Psoas muscle (tissue), 8 donors: ENCODE results near the gene FSD1. TPM values are rescaled to one million over a fixed set of nuclear protein-coding genes. Genes with fewer than 3 reads are reported as not detected.
"Not testable (repeated sequence)": the region's sequence is repeated elsewhere in the genome, so short reads cannot be mapped to it uniquely, and the experiment has no call there.

ENCODE experiments used
- ATAC-seq, 4 donors: fragments of 200-7000 bp; cut with Tn5 transposase; one replicate each; pipeline ENCODE4 v1.9.1; 2020; ENCODE audit warnings: moderate library complexity in 3 of 4, mild to moderate bottlenecking in 2 of 4
- DNase-seq, 2 donors: peaks; one replicate each; pipeline ENCODE4 v3.0.0-alpha.2; 2020
- H3K27ac ChIP-seq: fragments of 200-600 bp; one replicate; pipeline ENCODE4 v1.8.0; 2022
- H3K27me3 ChIP-seq, 3 donors: fragments of 200-600 bp in 1 of 3; one replicate each; pipeline versions ENCODE4 v1.6.1 to v1.8.0; 2013 to 2022; ENCODE audit warnings: low read length in 2 of 3, mild to moderate bottlenecking in 2 of 3, moderate library complexity in 1 of 3; ENCODE audit not compliant: insufficient read depth in 3 of 3
- H3K36me3 ChIP-seq, 2 donors: fragments of 200-600 bp in 1 of 2; one replicate each; pipeline versions ENCODE4 v1.6.1 to v1.8.0; 2013 to 2022; ENCODE audit warnings: low read depth in 1 of 2, mild to moderate bottlenecking in 1 of 2, moderate library complexity in 1 of 2; ENCODE audit not compliant: insufficient read depth in 1 of 2
- H3K4me1 ChIP-seq: fragments of 200-600 bp; one replicate; pipeline ENCODE4 v1.8.0; 2022
- H3K4me3 ChIP-seq: fragments of 200-600 bp; one replicate; pipeline ENCODE4 v1.8.0; 2022; ENCODE audit warnings: mild to moderate bottlenecking
- H3K9me3 ChIP-seq: fragments of 200-600 bp; one replicate; pipeline ENCODE4 v1.8.0; 2022
- CTCF ChIP-seq: fragments of 200-600 bp; IDR thresholded peaks from one replicate; pipeline ENCODE4 v1.8.0; 2022; ENCODE audit warnings: antibody characterized with exemption
- WGBS, 3 donors: extraction: QIAGEN DNeasy Blood & Tissue Kit; methylation state at CpG; one replicate each; pipeline versions ENCODE4 v1.1.6 to v1.1.7; 2013; 5-methylcytosine and 5-hydroxymethylcytosine counted together
- intact Hi-C, 2 donors: fragments of 100-400 bp; cut with DNase I; formaldehyde crosslinking; loops; one replicate each; pipeline versions ENCODE4 v1.11.0 to v1.14.2; 2022
- polyA plus RNA-seq, 3 donors: library from polyadenylated mRNA; stranded (reverse); fragments of 200-250 nt; gene quantifications; one replicate each; pipeline ENCODE4 v1.2.3, GENCODE V29; 2013
- total RNA-seq, 4 donors: library from RNA; stranded (reverse); fragmentation: NEBNext Ultra II Directional in 2 of 4; extraction: Animal tissue kit (Norgen Biotek cat#: 25700) in 2 of 4; gene quantifications; one replicate each; pipeline versions ENCODE4 v1.2.1 to v1.2.4, GENCODE V29; 2021 to 2023
- donor health status: healthy with polysubstance abuse.
- donor health status: DM: no; HTN: no; CAD: no; lungs with moderate emphysema.
- donor health status: Bipolar disorder and iron deficiency.
- donor health status: healthy.
- donor health status: DM: yes; HTN: yes; CAD: no.
- donor health status: DM: no; HTN: no; CAD: no.
- donor health status: DM: no; HTN: no; CAD: no.
- donor health status: DM: yes; HTN: yes; CAD: no.

FSD1 gene
- total and polyA plus RNA-seq, 7 donors = 0.08 TPM; not detected in 6

GRCh38 chr19:4267901-4268815 lies 36.2 kb upstream of the FSD1 start:
- intact Hi-C loops = loop anchor here (2.0 to 10.0 kb wide), 3 partner anchors 83 to 257 kb away; no protein-coding TSS in a partner anchor
- WGBS, 3 donors = 78 to 89% (median 88%) methylated on average over 30 of the region's 30 CpGs
- peak in 2 of 4 donors; percentile 32 to 39 for ATAC-seq
- H3K27me3 ChIP-seq = no peaks in the 10 kb centered on the region
- DNase-seq = no peak
- H3K9me3 ChIP-seq = no peaks in the 10 kb centered on the region
- no peaks in the 10 kb centered on the region for H3K4me1 ChIP-seq
- H3K36me3 ChIP-seq = peaks cover 10 to 85% of the 10 kb centered on the region in 2 donors
- no peak for TF ChIP-seq CTCF
- H3K27ac ChIP-seq = no peak overlapping the region
- no peak overlapping the region for H3K4me3 ChIP-seq

GRCh38 chr19:4268816-4269430 lies 35.5 kb upstream of the FSD1 start:
- H3K36me3 ChIP-seq = peaks cover 10 to 80% of the 10 kb centered on the region in 2 donors
- DNase-seq = no peak
- no peaks in the 10 kb centered on the region for H3K9me3 ChIP-seq
- ATAC-seq = no peak
- H3K27me3 ChIP-seq = no peaks in the 10 kb centered on the region
- TF ChIP-seq CTCF = no peak
- H3K4me1 ChIP-seq = no peaks in the 10 kb centered on the region
- H3K4me3 ChIP-seq = no peak overlapping the region
- H3K27ac ChIP-seq = no peak overlapping the region
- 84 to 91% (median 86%) methylated on average over 13 of the region's 13 CpGs for WGBS, 3 donors
- intact Hi-C loops = loop anchor here (2.0 to 10.0 kb wide), 2 partner anchors 82 to 256 kb away; no protein-coding TSS in a partner anchor

- Histone ChIP-seq H3K27me3 (no peaks in the 10 kb centered on the region), H3K4me1 (no peaks in the 10 kb centered on the region), H3K36me3 (peaks cover 6 to 47% of the 10 kb centered on the region in 2 donors), H3K27ac (no peak overlapping the region), H3K4me3 (no peak overlapping the region), H3K9me3 (no peaks in the 10 kb centered on the region)
- TF ChIP-seq CTCF = no peak
- intact Hi-C loops = loop anchor here in 1 of 2 donors (10.0 kb wide), 1 partner anchor 142 kb away; no protein-coding TSS in a partner anchor
- 57 to 65% (median 62%) methylated on average over 10 of the region's 10 CpGs for WGBS, 3 donors
- ATAC-seq (no peak), DNase-seq (no peak)
Observed at GRCh38 chr19:4272894-4273293, 31.5 kb upstream of the FSD1 start.

- 28 to 42% (median 28%) methylated on average over 6 of the region's 6 CpGs for WGBS, 3 donors
- H3K27ac ChIP-seq = not testable (repeated sequence)
Observed at GRCh38 chr19:4274321-4274686, 30.1 kb upstream of the FSD1 start.

GRCh38 chr19:4277191-4277696 lies 27.2 kb upstream of the FSD1 start:
- peaks cover 0 to 40% (median 16%) of the 10 kb centered on the region in 3 donors for H3K27me3 ChIP-seq
- H3K9me3 ChIP-seq = no peaks in the 10 kb centered on the region
- intact Hi-C loops = loop anchor here in 1 of 2 donors (10.0 kb wide), 1 partner anchor 138 kb away; no protein-coding TSS in a partner anchor
- ATAC-seq (no peak), DNase-seq (no peak)
- 32 to 41% (median 37%) methylated on average over 16 of the region's 16 CpGs for WGBS, 3 donors
- H3K4me1 ChIP-seq = peaks cover 4% of the 10 kb centered on the region
- TF ChIP-seq CTCF = no peak
- H3K27ac ChIP-seq = no peak overlapping the region
- H3K36me3 ChIP-seq = peaks cover 0 to 3% of the 10 kb centered on the region in 2 donors
- no peak overlapping the region for H3K4me3 ChIP-seq

More at GRCh38 chr19:4274321-4274686, 30.1 kb upstream of the FSD1 start:
- H3K4me1 ChIP-seq, H3K4me3 ChIP-seq, H3K9me3 ChIP-seq, DNase-seq: not testable (repeated sequence)
- peak in 1 of 4 donors; percentile 37 for ATAC-seq
- intact Hi-C loops = loop anchor here in 1 of 2 donors (10.0 kb wide), 1 partner anchor 140 kb away; no protein-coding TSS in a partner anchor
- Histone ChIP-seq H3K27me3 (peaks cover 0 to 13% (median 6%) of the 10 kb centered on the region in 3 donors), H3K36me3 (peaks cover 0 to 33% of the 10 kb centered on the region in 2 donors)
